B cell (primary cell): ENCODE results near the gene PPP4C.

ENCODE experiments used
- EZH2 ChIP-seq: IDR thresholded peaks from 2 replicates; pipeline ENCODE4 v1.6.1; 2012; ENCODE audit warnings: borderline replicate concordance, low read depth, mild to moderate bottlenecking, moderate library complexity, low read length; ENCODE audit not compliant: insufficient read depth, poor library complexity, severe bottlenecking
- TF ChIP-seq, protein P1 (sequence below): fragments of 200-600 bp; IDR thresholded peaks from one replicate; pipeline ENCODE4 v1.8.0; 2022; ENCODE audit warnings: antibody characterized with exemption, mild to moderate bottlenecking

DNA sequence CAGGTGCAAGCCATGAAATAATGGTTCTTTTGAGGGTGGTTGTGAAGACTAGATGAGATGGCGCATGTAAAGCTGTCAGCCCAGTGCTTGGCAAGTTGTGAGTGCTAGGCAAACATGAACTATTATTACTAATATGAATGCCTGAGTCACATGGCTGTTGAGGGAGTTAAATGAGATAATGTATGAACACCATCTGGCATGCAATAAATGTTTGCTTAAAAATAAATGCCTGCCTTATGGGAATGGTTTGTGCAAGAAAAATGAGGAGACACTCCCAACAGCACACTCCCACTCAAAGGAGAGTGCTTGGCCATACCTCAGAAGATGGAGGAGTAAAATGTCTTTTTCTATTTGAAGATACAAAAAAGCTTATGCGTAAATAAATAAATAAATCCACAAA, 43.6 kb downstream of the PPP4C start:
- TF ChIP-seq, protein P1, sequence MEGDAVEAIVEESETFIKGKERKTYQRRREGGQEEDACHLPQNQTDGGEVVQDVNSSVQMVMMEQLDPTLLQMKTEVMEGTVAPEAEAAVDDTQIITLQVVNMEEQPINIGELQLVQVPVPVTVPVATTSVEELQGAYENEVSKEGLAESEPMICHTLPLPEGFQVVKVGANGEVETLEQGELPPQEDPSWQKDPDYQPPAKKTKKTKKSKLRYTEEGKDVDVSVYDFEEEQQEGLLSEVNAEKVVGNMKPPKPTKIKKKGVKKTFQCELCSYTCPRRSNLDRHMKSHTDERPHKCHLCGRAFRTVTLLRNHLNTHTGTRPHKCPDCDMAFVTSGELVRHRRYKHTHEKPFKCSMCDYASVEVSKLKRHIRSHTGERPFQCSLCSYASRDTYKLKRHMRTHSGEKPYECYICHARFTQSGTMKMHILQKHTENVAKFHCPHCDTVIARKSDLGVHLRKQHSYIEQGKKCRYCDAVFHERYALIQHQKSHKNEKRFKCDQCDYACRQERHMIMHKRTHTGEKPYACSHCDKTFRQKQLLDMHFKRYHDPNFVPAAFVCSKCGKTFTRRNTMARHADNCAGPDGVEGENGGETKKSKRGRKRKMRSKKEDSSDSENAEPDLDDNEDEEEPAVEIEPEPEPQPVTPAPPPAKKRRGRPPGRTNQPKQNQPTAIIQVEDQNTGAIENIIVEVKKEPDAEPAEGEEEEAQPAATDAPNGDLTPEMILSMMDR: no peak
- TF ChIP-seq EZH2: no peak
